MM.1S (cell line): ENCODE measurements around the gene CCDC124.

Source experiments
- CTCF ChIP-seq: fragments of 300-600 bp; sonication (generic); IDR thresholded peaks from 2 replicates; pipeline ENCODE4 v1.5.1; 2016; ENCODE audit warnings: antibody characterized with exemption, low read length, mixed read lengths
- EZH2 ChIP-seq: fragments of 300-600 bp; sonication (generic); optimal IDR thresholded peaks from 2 replicates; pipeline ENCODE3; 2017; ENCODE audit warnings: low read depth, mild to moderate bottlenecking, antibody characterized with exemption, low read length, mixed read lengths

DNA sequence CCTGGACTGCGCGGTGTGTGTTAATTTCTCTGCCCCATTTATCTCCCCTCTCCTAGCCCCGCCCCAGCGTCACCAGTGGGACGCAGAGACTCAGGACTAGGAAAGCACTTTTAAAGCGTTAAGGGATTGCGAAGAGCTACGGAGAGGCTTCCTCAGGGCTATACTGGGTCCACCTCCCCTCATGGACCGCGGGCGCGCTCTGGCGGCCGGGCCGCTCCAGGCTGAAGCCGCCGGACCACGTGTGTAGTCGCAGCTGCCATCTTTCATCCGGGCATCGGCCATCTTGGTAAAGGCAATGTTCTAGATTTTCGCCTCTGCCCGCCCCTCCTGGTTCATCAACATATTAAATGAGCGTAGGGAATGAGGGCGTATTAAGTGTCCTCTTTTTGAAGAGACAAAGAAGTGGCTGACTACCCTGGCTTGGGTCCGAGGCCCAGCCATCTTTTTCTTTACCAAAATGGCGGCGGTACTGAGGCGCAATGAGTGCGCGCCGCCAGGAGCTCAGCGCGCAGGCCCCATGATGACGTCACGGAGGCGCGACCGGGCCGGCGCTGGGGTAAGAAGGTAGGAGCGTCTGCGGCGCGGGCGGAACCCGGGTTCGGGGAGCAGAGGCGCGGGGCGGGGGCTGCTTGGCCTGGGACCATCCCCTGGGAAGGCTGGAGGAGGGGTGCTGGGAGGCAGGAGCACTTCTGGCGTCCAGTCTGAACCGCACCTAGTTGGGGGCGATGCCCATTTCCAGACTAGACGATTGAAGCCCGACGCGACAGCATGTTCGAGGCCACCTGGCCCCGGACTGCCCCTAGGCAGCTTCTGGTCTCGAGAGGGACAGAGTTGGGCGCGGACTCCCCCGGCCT lies at the start of gene CCDC124:
- TF ChIP-seq CTCF (peak; percentile 95), EZH2 (no peak)
